Tibial nerve (tissue), 4 donors: ENCODE results near the gene CLCNKA. TPM values are rescaled to one million over a fixed set of nuclear protein-coding genes. Genes with fewer than 3 reads are reported as not detected.
"Not testable (repeated sequence)": the region's sequence is repeated elsewhere in the genome, so short reads cannot be mapped to it uniquely, and the experiment has no call there.

Source experiments
- DNase-seq, 2 donors: peaks; one replicate each; pipeline ENCODE4 v3.0.0-alpha.2; 2019; ENCODE audit warnings: low spot score in 2 of 2
- H3K27ac ChIP-seq, 4 donors: fragments of 200-600 bp; sonication (generic) in 3 of 4; one replicate each; pipeline ENCODE4 v1.5.1; 2017 to 2019; ENCODE audit warnings: mild to moderate bottlenecking in 1 of 4
- H3K27me3 ChIP-seq, 2 donors: fragments of 200-600 bp; sonication (generic) in 1 of 2; one replicate each; pipeline versions ENCODE4 v1.5.1 to v1.6.0; 2017 to 2019
- H3K36me3 ChIP-seq, 3 donors: fragments of 200-600 bp; sonication (generic); one replicate each; pipeline ENCODE4 v1.5.1; 2018 to 2019
- H3K4me1 ChIP-seq, 4 donors: fragments of 200-600 bp; sonication (generic) in 3 of 4; one replicate each; pipeline ENCODE4 v1.5.1; 2017 to 2019
- H3K4me3 ChIP-seq, 4 donors: fragments of 200-600 bp; sonication (generic) in 3 of 4; one replicate each; pipeline ENCODE4 v1.5.1; 2017 to 2019; ENCODE audit warnings: mild to moderate bottlenecking in 1 of 4, moderate library complexity in 1 of 4
- H3K9me3 ChIP-seq, 4 donors: fragments of 200-600 bp; sonication (generic) in 3 of 4; one replicate each; pipeline ENCODE4 v1.5.1; 2017 to 2019
- EP300 ChIP-seq, 2 donors: sonication (generic); formaldehyde crosslinking; IDR thresholded peaks; one replicate each; pipeline ENCODE4 v1.6.1; 2017; ENCODE audit warnings: antibody characterized with exemption in 2 of 2, mild to moderate bottlenecking in 1 of 2
- POLR2A ChIP-seq, 2 donors: fragments of 450-650 bp; IDR thresholded peaks; one replicate each; pipeline ENCODE4 v1.6.1; 2017; ENCODE audit warnings: antibody characterized with exemption in 2 of 2, mild to moderate bottlenecking in 2 of 2, moderate library complexity in 2 of 2
- WGBS, 2 donors: methylation state at CpG; one replicate each; pipeline ENCODE4 v1.1.5; 2018; 5-methylcytosine and 5-hydroxymethylcytosine counted together
- total RNA-seq, 4 donors: library from RNA; depleted of rRNA; stranded (reverse); fragments of >200 nt; gene quantifications; one replicate each; pipeline ENCODE4 v1.1.0, GENCODE V29; 2016
- TF ChIP-seq, protein P1 (sequence below), 5 experiments: fragments of 200-600 bp in 3 of 5; fragments of 450-650 bp in 2 of 5; sonication (generic) in 3 of 5; IDR thresholded peaks; one replicate each; pipeline ENCODE4 v1.5.1; 2016 to 2019; ENCODE audit warnings: antibody characterized with exemption in 5 of 5, mild to moderate bottlenecking in 3 of 5, moderate library complexity in 2 of 5

CLCNKA gene
- total RNA-seq, 4 donors from 2014 or later: not detected

DNA sequence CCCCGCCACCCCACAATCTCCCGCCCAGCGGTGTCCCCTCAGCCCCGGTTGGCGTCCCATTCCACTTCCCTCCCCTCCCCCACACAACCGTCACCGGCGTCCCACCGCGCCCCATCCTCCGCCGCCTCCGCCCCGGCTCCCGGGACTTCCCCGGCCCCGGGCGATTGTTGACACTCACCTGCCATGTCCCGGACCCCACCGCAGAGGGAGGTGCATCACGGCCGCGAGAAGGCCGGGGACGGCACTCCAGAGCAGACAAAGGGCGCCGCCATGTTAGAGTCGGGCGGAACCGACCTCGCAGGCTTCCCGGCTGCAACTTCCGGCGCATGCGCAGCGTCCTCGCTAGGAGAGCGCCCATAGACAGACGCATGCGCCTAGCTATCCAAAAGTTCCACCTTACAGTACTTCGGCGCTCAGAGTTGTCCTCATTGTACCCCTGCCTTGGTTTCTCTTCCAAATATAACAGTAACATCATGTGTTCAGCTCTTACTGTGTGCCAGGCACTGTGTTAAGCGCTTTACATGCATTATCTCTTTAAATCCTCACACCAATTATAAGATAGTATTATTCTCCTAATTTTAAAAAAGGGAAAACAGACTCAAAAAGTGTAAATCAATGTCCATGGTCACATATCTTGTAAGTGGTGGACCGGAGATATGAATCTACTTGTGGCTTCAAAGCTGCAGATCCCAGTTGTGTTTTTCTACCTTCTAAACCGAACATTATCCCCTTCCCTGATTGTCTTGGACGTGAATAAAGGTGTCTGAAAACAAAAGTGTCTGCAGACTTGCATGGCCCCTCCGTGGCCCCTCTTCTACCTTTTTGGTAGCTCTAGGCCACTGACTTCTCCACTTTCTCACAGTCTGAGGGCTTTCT is 45.8 kb upstream of the CLCNKA start, which contains the start of gene ZBTB17:
TSS of gene ZBTB17 (minus strand) at position 297 of the 876 bp plus-strand sequence. CDS start 27,606 bp downstream, outside the sequence.
- Histone ChIP-seq H3K27me3 (no peaks in the 10 kb centered on the region), H3K9me3 (no peaks in the 10 kb centered on the region), H3K27ac (peak within 1 kb of the TSS; percentile 63 to 86 (median 85)), H3K4me3 (peak within 1 kb of the TSS; percentile 66 to 87 (median 82)), H3K4me1 (peaks cover 0 to 31% (median 9%) of the 10 kb centered on the region in 4 donors), H3K36me3 (peaks cover 0 to 23% (median 0%) of the 10 kb centered on the region in 3 donors)
- 14 to 22% methylated on average over 17 to 28 of the region's 47 CpGs for WGBS, 2 donors
- TF ChIP-seq, protein P1, sequence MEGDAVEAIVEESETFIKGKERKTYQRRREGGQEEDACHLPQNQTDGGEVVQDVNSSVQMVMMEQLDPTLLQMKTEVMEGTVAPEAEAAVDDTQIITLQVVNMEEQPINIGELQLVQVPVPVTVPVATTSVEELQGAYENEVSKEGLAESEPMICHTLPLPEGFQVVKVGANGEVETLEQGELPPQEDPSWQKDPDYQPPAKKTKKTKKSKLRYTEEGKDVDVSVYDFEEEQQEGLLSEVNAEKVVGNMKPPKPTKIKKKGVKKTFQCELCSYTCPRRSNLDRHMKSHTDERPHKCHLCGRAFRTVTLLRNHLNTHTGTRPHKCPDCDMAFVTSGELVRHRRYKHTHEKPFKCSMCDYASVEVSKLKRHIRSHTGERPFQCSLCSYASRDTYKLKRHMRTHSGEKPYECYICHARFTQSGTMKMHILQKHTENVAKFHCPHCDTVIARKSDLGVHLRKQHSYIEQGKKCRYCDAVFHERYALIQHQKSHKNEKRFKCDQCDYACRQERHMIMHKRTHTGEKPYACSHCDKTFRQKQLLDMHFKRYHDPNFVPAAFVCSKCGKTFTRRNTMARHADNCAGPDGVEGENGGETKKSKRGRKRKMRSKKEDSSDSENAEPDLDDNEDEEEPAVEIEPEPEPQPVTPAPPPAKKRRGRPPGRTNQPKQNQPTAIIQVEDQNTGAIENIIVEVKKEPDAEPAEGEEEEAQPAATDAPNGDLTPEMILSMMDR (IDR thresholded peaks at IDR 0.05): peak in 1 of 5 experiments; percentile 51
- TF ChIP-seq EP300 (IDR thresholded peaks at IDR 0.05): peak; percentile 71 to 93
- peak; percentile 45 to 80 for TF ChIP-seq POLR2A (IDR thresholded peaks at IDR 0.05)
- peak; percentile 84 to 91 for DNase-seq

DNA sequence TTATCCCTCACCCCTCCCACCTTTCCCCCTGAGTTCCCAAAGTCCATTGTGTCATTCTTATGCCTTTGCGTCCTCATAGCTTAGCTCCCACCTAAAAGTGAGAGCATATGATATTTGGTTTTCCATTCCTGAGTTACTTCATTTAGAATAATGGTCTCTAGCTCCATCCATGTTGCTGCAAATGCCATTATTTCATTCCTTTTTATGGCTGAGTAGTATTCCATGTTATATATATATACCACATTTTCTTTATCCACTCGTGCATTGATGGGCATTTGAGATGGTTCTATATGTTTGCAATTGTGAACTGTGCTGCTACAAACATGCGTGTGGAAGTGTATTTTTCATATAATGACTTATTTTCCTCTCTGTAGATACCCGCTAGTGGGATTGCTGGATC is 43.9 kb upstream of the CLCNKA start:
- H3K4me3 ChIP-seq, H3K27me3 ChIP-seq, DNase-seq, H3K27ac ChIP-seq, H3K36me3 ChIP-seq, H3K9me3 ChIP-seq: not testable (repeated sequence)
- H3K4me1 ChIP-seq: peaks cover 0 to 28% (median 9%) of the 10 kb centered on the region in 4 donors
- 95 to 97% methylated on average over 4 of the region's 4 CpGs for WGBS, 2 donors

- no peak for DNase-seq
- H3K9me3 ChIP-seq: peaks cover 0 to 6% (median 0%) of the 10 kb centered on the region in 4 donors
- H3K4me1 ChIP-seq: no peaks in the 10 kb centered on the region
- 85 to 86% methylated on average over 3 of the region's 3 CpGs for WGBS, 2 donors
- H3K4me3 ChIP-seq: no peak overlapping the region
- no peak overlapping the region for H3K27ac ChIP-seq
- H3K36me3 ChIP-seq: no peaks in the 10 kb centered on the region
- TF ChIP-seq POLR2A (IDR thresholded peaks at IDR 0.05): no peak
- TF ChIP-seq, protein P1 (IDR thresholded peaks at IDR 0.05): no peak
- no peak for TF ChIP-seq EP300 (IDR thresholded peaks at IDR 0.05)
- no peaks in the 10 kb centered on the region for H3K27me3 ChIP-seq
Observed at GRCh38 chr1:15981679-15982078, 40.2 kb upstream of the CLCNKA start.

DNA sequence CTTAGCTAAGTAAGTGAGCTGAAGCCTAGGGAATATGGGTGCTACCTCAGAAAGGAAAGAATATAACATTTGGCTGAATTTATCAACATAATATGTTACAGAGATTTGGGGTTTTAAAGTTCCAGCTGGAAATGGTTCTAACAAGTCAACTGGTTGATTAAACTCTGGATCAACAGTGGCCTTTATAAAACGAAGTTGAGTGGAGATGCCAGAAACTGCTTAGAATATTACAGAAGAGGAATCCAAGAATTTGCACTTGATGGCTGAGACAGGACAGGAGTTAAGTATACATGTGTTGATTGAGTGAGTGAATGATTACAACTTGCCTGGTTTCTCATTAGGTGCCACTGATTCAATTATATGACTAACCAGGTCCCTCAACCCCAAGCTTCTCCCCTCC is 38.6 kb upstream of the CLCNKA start:
- H3K27me3 ChIP-seq: no peaks in the 10 kb centered on the region
- WGBS, 2 donors: 17 to 19% methylated on average over 1 of the region's 1 CpG
- H3K27ac ChIP-seq: peak overlapping the region in 1 of 4 donors; percentile 4
- H3K4me1 ChIP-seq: no peaks in the 10 kb centered on the region
- DNase-seq: no peak
- TF ChIP-seq POLR2A (IDR thresholded peaks at IDR 0.05) (no peak), EP300 (IDR thresholded peaks at IDR 0.05) (no peak)
- TF ChIP-seq, protein P1 (IDR thresholded peaks at IDR 0.05): no peak
- no peaks in the 10 kb centered on the region for H3K36me3 ChIP-seq
- peaks cover 0 to 6% (median 0%) of the 10 kb centered on the region in 4 donors for H3K9me3 ChIP-seq
- H3K4me3 ChIP-seq: no peak overlapping the region

DNA sequence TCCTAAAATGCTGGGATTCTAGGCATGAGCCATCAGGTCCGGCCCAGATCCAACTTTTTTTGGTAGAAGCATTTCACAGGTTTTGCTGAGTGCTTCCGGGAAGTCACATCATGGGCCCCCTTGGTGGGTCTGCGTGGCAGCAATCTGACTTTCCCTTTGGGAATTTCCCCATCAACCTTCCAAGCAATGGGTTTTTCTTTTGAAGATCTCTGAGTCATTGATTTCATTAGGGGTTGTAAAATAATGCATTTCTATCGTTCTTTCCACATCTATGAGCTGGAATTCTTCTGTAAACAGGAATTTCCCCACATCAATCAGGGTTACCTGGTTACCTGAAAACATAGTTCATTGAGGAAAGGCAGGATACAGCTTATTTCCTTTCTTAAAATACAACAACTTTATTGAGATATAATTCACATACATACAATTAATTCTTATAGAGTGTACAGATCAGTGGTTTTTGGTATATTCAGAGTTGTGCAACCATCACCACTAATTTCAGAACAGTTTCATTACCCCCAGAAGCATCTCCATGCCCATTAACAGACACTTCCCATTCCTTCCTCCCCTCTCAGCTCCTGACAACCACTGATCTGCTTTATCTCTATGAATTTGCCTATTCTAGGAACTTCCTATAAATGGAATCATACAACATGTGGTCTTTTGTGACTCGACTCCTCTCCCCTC is 36.1 kb upstream of the CLCNKA start:
- DNase-seq: no peak
- no peak for TF ChIP-seq EP300 (IDR thresholded peaks at IDR 0.05)
- no peak for TF ChIP-seq POLR2A (IDR thresholded peaks at IDR 0.05)
- TF ChIP-seq, protein P1 (IDR thresholded peaks at IDR 0.05): no peak
- Histone ChIP-seq H3K27me3 (no peaks in the 10 kb centered on the region), H3K36me3 (no peaks in the 10 kb centered on the region), H3K27ac (no peak overlapping the region), H3K4me1 (no peaks in the 10 kb centered on the region), H3K4me3 (no peak overlapping the region), H3K9me3 (peaks cover 0 to 6% (median 0%) of the 10 kb centered on the region in 4 donors)
- WGBS, 2 donors: 64 to 70% methylated on average over 5 of the region's 5 CpGs
